Measurements from ENCODE around the gene KRABD2.
A peak's percentile ranks its signal among the peaks of the same experiment; 100 is the strongest.

Gene KRABD2

GRCh38 chr17:8366231-8366630, 10.3 kb downstream of the KRABD2 start:
- Histone ChIP-seq H3K27me3 (ENCODE audit: low read depth) (no peaks in the 10 kb centered on the region), H3K27ac (replicated peaks) (peak overlapping the region; percentile 74), H3K4me3 (no peak overlapping the region), H3K4me1 (peaks cover 57% of the 10 kb centered on the region), H3K9me3 (replicated peaks) (no peaks in the 10 kb centered on the region), H3K36me3 (peaks cover 39% of the 10 kb centered on the region)
- no peak for DNase-seq
- intact Hi-C loops (cut with micrococcal nuclease), result loop anchor here (10.0 kb wide), 1 partner anchor 51 kb away; the partner anchor contains the start of gene ARHGEF15
- TF ChIP-seq CTCF (IDR thresholded peaks at IDR 0.05; ENCODE audit: borderline replicate concordance), result no peak

- Histone ChIP-seq H3K36me3 (peaks cover 28% of the 10 kb centered on the region), H3K4me3 (no peak overlapping the region), H3K4me1 (peaks cover 57% of the 10 kb centered on the region), H3K9me3 (replicated peaks) (no peaks in the 10 kb centered on the region), H3K27ac (replicated peaks) (peak overlapping the region; percentile 74), H3K27me3 (ENCODE audit: low read depth) (no peaks in the 10 kb centered on the region)
- TF ChIP-seq CTCF (IDR thresholded peaks at IDR 0.05; ENCODE audit: borderline replicate concordance), result no peak
- intact Hi-C loops (cut with micrococcal nuclease), result loop anchor here (10.0 kb wide), 1 partner anchor 50 kb away; the partner anchor contains the start of gene ARHGEF15
- no peak for DNase-seq
These were observed 11.4 kb downstream of the KRABD2 start for GRCh38 chr17:8365143-8365542.

DNA sequence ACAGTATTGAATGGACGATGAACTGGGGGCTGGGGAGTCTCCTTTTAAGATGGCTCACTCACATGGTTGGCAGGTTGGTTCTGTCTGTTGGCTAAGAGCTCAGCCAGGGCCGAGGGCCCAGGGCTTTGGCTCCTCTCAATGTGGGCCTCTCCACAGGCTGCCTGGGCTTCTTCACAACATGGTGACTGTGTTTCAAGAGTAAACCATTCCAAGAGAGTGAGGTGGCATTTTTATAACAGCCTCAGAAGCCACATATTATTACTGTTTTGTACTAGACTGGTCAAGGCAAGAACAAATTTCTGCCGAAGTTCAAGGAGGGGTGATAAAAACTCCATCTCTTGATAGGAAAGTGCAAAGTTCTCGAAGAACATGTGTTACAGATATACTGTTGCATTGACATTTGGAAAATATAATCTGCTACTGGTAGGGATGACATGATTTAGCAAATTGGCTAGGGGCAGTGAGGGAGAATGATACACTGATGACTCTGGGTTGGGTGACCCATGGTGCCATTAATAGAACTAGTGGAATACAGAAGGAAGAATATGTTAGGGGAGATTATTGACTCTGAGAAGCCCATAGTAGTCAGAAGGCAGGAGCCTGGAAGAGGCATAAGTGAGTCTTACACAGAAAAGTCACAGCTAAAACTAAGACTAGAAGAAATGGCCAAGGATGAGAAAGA, 13.7 kb downstream of the KRABD2 start:
- Histone ChIP-seq H3K4me1 (peaks cover 70% of the 10 kb centered on the region), H3K27me3 (ENCODE audit: low read depth) (no peaks in the 10 kb centered on the region), H3K9me3 (replicated peaks) (no peaks in the 10 kb centered on the region), H3K27ac (replicated peaks) (peak overlapping the region; percentile 76), H3K36me3 (peaks cover 5% of the 10 kb centered on the region), H3K4me3 (no peak overlapping the region)
- DNase-seq, result no peak
- no peak for TF ChIP-seq CTCF (IDR thresholded peaks at IDR 0.05; ENCODE audit: borderline replicate concordance)
- intact Hi-C loops (cut with micrococcal nuclease), result loop anchor here (10.0 kb wide), 1 partner anchor 48 kb away; the partner anchor contains the start of gene ARHGEF15

DNA sequence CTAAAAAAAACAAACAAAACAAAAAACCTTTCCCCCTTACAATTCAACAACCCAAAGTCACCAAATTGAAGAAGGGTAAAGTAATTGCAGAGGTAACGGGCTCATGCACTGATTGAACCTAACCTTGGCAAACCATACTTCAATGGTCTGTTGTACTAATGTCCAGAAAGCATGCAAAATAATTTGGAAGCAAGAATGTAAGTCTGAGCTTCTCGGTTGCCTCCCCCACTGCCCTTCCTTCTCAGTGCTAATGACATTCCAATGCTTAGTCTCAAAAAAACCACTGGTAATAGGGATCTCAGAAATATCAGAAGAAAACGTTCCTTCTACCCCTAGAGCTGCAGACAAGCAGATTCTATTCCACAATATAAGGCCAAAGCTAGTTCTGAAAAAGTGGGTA, 15.8 kb downstream of the KRABD2 start:
- Histone ChIP-seq H3K4me3 (peak overlapping the region; percentile 16), H3K9me3 (replicated peaks) (no peaks in the 10 kb centered on the region), H3K27ac (replicated peaks) (peak overlapping the region; percentile 76), H3K27me3 (ENCODE audit: low read depth) (no peaks in the 10 kb centered on the region), H3K36me3 (peaks cover 5% of the 10 kb centered on the region), H3K4me1 (peaks cover 53% of the 10 kb centered on the region)
- no peak for DNase-seq
- no peak for TF ChIP-seq CTCF (IDR thresholded peaks at IDR 0.05; ENCODE audit: borderline replicate concordance)
- intact Hi-C loops (cut with micrococcal nuclease), result loop anchor here (10.0 kb wide), 1 partner anchor 46 kb away; the partner anchor contains the start of gene ARHGEF15

GRCh38 chr17:8360260-8360659, 16.2 kb downstream of the KRABD2 start:
- H3K27me3 ChIP-seq (ENCODE audit: low read depth), result no peaks in the 10 kb centered on the region
- H3K36me3 ChIP-seq, result peaks cover 5% of the 10 kb centered on the region
- H3K4me1 ChIP-seq, result peaks cover 48% of the 10 kb centered on the region
- peak overlapping the region; percentile 76 for H3K27ac ChIP-seq (replicated peaks)
- no peaks in the 10 kb centered on the region for H3K9me3 ChIP-seq (replicated peaks)
- TF ChIP-seq CTCF (IDR thresholded peaks at IDR 0.05; ENCODE audit: borderline replicate concordance), result no peak
- no peak for DNase-seq
- peak overlapping the region; percentile 16 for H3K4me3 ChIP-seq
- intact Hi-C loops (cut with micrococcal nuclease), result loop anchor here (10.0 kb wide), 1 partner anchor 45 kb away; the partner anchor contains the start of gene ARHGEF15

All from left ventricle myocardium inferior (tissue), 1 donor.